PC-3 (cell line): ENCODE data around the gene SLC39A11. TPM values are rescaled to one million over a fixed set of nuclear protein-coding genes. Genes with fewer than 3 reads are reported as not detected.
"Not testable (repeated sequence)": the region's sequence is repeated elsewhere in the genome, so short reads cannot be mapped to it uniquely, and the experiment has no call there.

ENCODE experiments used
- ATAC-seq: fragments of 200-7000 bp; cut with Tn5 transposase; 2 replicates; pipeline ENCODE4 v1.9.1; 2020; ENCODE audit warnings: mild to moderate bottlenecking, moderate library complexity
- BruUV-seq: library from RNA; stranded (reverse); fragments of 400-500 nt; replicated peaks from 2 replicates; lab custom pipeline; 2021; lab: Mats Ljungman, UMichigan
- CTCF ChIA-PET: fragments of 300-600 bp; sonication (Branson Sonifier 250); formaldehyde crosslinking; loops from one replicate; lab custom pipeline; 2022; ENCODE audit warnings: antibody characterized with exemption; lab: Charles Lee
- POLR2A ChIA-PET: fragments of 300-600 bp; sonication (Branson Sonifier 250); formaldehyde crosslinking; loops from one replicate; lab custom pipeline; 2022; ENCODE audit warnings: antibody characterized with exemption; ENCODE audit not compliant: unreplicated experiment; lab: Charles Lee
- DNase-seq: peaks from one replicate; pipeline ENCODE4 v3.0.0-alpha.2; 2015
- H2AFZ ChIP-seq: fragments of 300-600 bp; sonication (generic); 2 replicates; pipeline ENCODE4 v1.6.0; 2016; ENCODE audit warnings: antibody characterized with exemption, low read length
- H3F3A ChIP-seq: fragments of 300-600 bp; sonication (generic); one replicate; pipeline ENCODE4 v1.6.0; 2017; ENCODE audit warnings: antibody characterized with exemption, low read length, control low read depth, mild to moderate bottlenecking; ENCODE audit not compliant: unreplicated experiment
- H3K27ac ChIP-seq: fragments of 300-600 bp; sonication (generic); 2 replicates; pipeline ENCODE4 v1.5.1; 2016; ENCODE audit warnings: mild to moderate bottlenecking, low read length
- H3K27me3 ChIP-seq: fragments of 300-600 bp; sonication (generic); 2 replicates; pipeline ENCODE4 v1.6.1; 2016; ENCODE audit warnings: low read length, mixed read lengths
- H3K36me3 ChIP-seq: fragments of 300-600 bp; sonication (generic); 2 replicates; pipeline ENCODE4 v1.6.1; 2016; ENCODE audit warnings: low read depth, mixed run types, low read length, mixed read lengths
- H3K4me1 ChIP-seq: fragments of 300-600 bp; sonication (generic); 2 replicates; pipeline ENCODE4 v1.5.1; 2016; ENCODE audit warnings: low read length; ENCODE audit not compliant: insufficient read depth
- H3K4me2 ChIP-seq: fragments of 300-600 bp; sonication (generic); 2 replicates; pipeline ENCODE4 v1.6.0; 2016; ENCODE audit warnings: low read length
- H3K4me3 ChIP-seq: fragments of 300-600 bp; sonication (generic); 2 replicates; pipeline ENCODE4 v1.5.1; 2016; ENCODE audit warnings: mild to moderate bottlenecking, low read length, mixed read lengths
- H3K79me2 ChIP-seq: fragments of 300-600 bp; sonication (generic); 2 replicates; pipeline ENCODE4 v1.6.1; 2017; ENCODE audit warnings: low read length, mixed read lengths
- H3K9ac ChIP-seq: fragments of 300-600 bp; sonication (generic); 2 replicates; pipeline ENCODE4 v1.6.0; 2016; ENCODE audit warnings: mild to moderate bottlenecking, low read length
- H3K9me2 ChIP-seq: fragments of 300-600 bp; sonication (generic); replicated peaks from 2 replicates; pipeline ENCODE4 v1.6.1; 2016; ENCODE audit warnings: mixed run types, low read length, mixed read lengths
- H3K9me3 ChIP-seq: fragments of 300-600 bp; sonication (generic); 2 replicates; pipeline ENCODE4 v1.6.1; 2016; ENCODE audit warnings: low read length, mixed read lengths
- H4K20me1 ChIP-seq: fragments of 300-600 bp; sonication (generic); 2 replicates; pipeline ENCODE4 v1.6.1; 2016; ENCODE audit warnings: low read length, mixed read lengths
- EZH2 ChIP-seq: fragments of 300-600 bp; sonication (generic); IDR thresholded peaks from one replicate; pipeline ENCODE4 v1.6.1; 2017; ENCODE audit warnings: antibody characterized with exemption, mild to moderate bottlenecking, low read length; ENCODE audit not compliant: unreplicated experiment
- EZH2phosphoT487 ChIP-seq: fragments of 300-600 bp; sonication (generic); IDR thresholded peaks from 2 replicates; pipeline ENCODE4 v1.6.1; 2018; ENCODE audit warnings: mild to moderate bottlenecking, antibody characterized with exemption, low read length, borderline replicate concordance
- intact Hi-C: fragments of 100-400 bp; cut with micrococcal nuclease; formaldehyde crosslinking; loops from 2 replicates; pipeline ENCODE4 v1.9.0; 2023
- total RNA-seq: library from RNA; depleted of rRNA; stranded (reverse); fragments of >200 nt; gene quantifications from 2 replicates; pipeline ENCODE4 v1.2.3, GENCODE V29; 2014
- TF ChIP-seq, protein P1 (sequence below): fragments of 300-600 bp; sonication (generic); conservative IDR thresholded peaks from 2 replicates; pipeline ENCODE4 v1.5.1; 2017; ENCODE audit warnings: antibody characterized with exemption, low read depth, mild to moderate bottlenecking, low read length

Gene SLC39A11
- total RNA-seq, 1 experiment from 2014 or later = 37.7 TPM

GRCh38 chr17:72764632-72765041 lies 327.9 kb downstream of the SLC39A11 start:
- H3K27ac ChIP-seq = 0 out of 2 replicates have a peak overlapping the region, but pooled peaks have one; percentile 10
- H3F3A ChIP-seq = no peaks in the 10 kb centered on the region
- H3K4me3 ChIP-seq = no peak overlapping the region
- H3K9me2 ChIP-seq = no peaks in the 10 kb centered on the region
- ChIA-PET CTCF (no interaction called here), POLR2A (no interaction called here)
- TF ChIP-seq, protein P1, sequence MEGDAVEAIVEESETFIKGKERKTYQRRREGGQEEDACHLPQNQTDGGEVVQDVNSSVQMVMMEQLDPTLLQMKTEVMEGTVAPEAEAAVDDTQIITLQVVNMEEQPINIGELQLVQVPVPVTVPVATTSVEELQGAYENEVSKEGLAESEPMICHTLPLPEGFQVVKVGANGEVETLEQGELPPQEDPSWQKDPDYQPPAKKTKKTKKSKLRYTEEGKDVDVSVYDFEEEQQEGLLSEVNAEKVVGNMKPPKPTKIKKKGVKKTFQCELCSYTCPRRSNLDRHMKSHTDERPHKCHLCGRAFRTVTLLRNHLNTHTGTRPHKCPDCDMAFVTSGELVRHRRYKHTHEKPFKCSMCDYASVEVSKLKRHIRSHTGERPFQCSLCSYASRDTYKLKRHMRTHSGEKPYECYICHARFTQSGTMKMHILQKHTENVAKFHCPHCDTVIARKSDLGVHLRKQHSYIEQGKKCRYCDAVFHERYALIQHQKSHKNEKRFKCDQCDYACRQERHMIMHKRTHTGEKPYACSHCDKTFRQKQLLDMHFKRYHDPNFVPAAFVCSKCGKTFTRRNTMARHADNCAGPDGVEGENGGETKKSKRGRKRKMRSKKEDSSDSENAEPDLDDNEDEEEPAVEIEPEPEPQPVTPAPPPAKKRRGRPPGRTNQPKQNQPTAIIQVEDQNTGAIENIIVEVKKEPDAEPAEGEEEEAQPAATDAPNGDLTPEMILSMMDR = no peak
- TF ChIP-seq EZH2 (no peak), EZH2phosphoT487 (no peak)
- ATAC-seq (peak; percentile 82), DNase-seq (peak; percentile 83)
- H3K27me3 ChIP-seq = no peaks in the 10 kb centered on the region
- H3K4me2 ChIP-seq = 0 out of 2 replicates have a peak overlapping the region, but pooled peaks have one; percentile 1
- no peaks in the 10 kb centered on the region for H3K36me3 ChIP-seq
- no peak overlapping the region for H2AFZ ChIP-seq
- intact Hi-C loops = no loop called here
- H3K79me2 ChIP-seq = no peaks in the 10 kb centered on the region
- H3K4me1 ChIP-seq = peaks cover 12% of the 10 kb centered on the region
- no peaks in the 10 kb centered on the region for H4K20me1 ChIP-seq
- no peak overlapping the region for H3K9ac ChIP-seq
- no TSS peak for BruUV-seq
- no peaks in the 10 kb centered on the region for H3K9me3 ChIP-seq

DNA sequence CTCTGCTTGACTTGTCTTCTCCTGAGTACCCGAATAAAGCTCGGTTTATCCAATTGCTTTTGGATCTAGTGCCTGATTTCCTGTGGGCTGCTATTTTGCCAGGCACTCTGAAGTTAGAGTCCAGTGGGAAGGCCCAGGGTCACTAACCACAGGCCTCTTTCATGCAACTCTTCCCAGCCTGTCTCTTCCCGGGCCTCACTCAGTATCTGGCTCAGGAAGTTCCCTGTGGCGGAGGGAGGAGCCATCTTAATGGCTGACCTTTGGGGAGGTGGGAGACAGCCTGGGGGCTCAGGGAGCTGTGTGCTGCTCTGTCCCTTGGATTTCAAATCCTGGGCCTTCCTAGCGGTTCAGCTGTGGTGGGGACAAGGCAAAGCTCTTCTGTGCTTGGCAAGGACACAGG lies 328.5 kb downstream of the SLC39A11 start:
- no TSS peak for BruUV-seq
- H3K9ac ChIP-seq = no peak overlapping the region
- no peak for ATAC-seq

GRCh38 chr17:72761893-72762575 lies 330.5 kb downstream of the SLC39A11 start:
- H3K9ac ChIP-seq, CTCF ChIA-PET, H3K79me2 ChIP-seq, H3K27ac ChIP-seq, H3K4me2 ChIP-seq, POLR2A ChIA-PET, H3K4me3 ChIP-seq, H4K20me1 ChIP-seq, H3K9me2 ChIP-seq, ATAC-seq, intact Hi-C loops, H2AFZ ChIP-seq, H3K9me3 ChIP-seq, H3F3A ChIP-seq, H3K27me3 ChIP-seq, H3K36me3 ChIP-seq, DNase-seq, BruUV-seq: not testable (repeated sequence)
- peaks cover 12% of the 10 kb centered on the region for H3K4me1 ChIP-seq

More for the DNA sequence above, 328.5 kb downstream of the SLC39A11 start:
- H3K36me3 ChIP-seq = no peaks in the 10 kb centered on the region
- H3K27ac ChIP-seq = no peak overlapping the region
- no peaks in the 10 kb centered on the region for H3K9me3 ChIP-seq
- ChIA-PET CTCF (interaction anchor here (0.9 kb wide), 1 partner anchor 222 kb away, joined by 3 read pairs; no protein-coding TSS in a partner anchor), POLR2A (interaction anchor here (0.6 kb wide), 1 partner anchor 395 kb away, joined by 7 read pairs; no protein-coding TSS in a partner anchor)
- DNase-seq = no peak
- H4K20me1 ChIP-seq = no peaks in the 10 kb centered on the region
- no peaks in the 10 kb centered on the region for H3K27me3 ChIP-seq
- H3K79me2 ChIP-seq = no peaks in the 10 kb centered on the region
- no peaks in the 10 kb centered on the region for H3K9me2 ChIP-seq
- peaks cover 12% of the 10 kb centered on the region for H3K4me1 ChIP-seq
- no peak overlapping the region for H2AFZ ChIP-seq
- no peaks in the 10 kb centered on the region for H3F3A ChIP-seq
- no peak overlapping the region for H3K4me2 ChIP-seq
- intact Hi-C loops = no loop called here
- no peak overlapping the region for H3K4me3 ChIP-seq
- TF ChIP-seq EZH2phosphoT487 (no peak), EZH2 (no peak)
